H1 (cell line): ENCODE data around the gene FRY. TPM values are rescaled to one million over a fixed set of nuclear protein-coding genes. Genes with fewer than 3 reads are reported as not detected.

Experiments used
- CTCF ChIA-PET: fragments of 300-600 bp; sonication (Branson Sonifier 250); formaldehyde crosslinking; loops from one replicate; lab custom pipeline; 2021; ENCODE audit not compliant: partially characterized antibody; lab: Charles Lee
- POLR2A ChIA-PET: fragments of 300-600 bp; sonication (Branson Sonifier 250); formaldehyde crosslinking; loops from one replicate; lab custom pipeline; 2021; ENCODE audit warnings: inconsistent platforms; ENCODE audit not compliant: partially characterized antibody; lab: Charles Lee
- DNase-seq, 2 experiments: peaks; one replicate each; pipeline versions ENCODE4 v3.0.0 to v3.0.0-alpha.2; 2010 to 2022; ENCODE audit warnings: low spot score in 2 of 2, low read depth in 1 of 2, mixed read lengths in 1 of 2
- FAIRE-seq: peaks from 2 replicates; lab custom pipeline; 2011; peaks lifted over from hg19 to GRCh38; lab: Jason Lieb, UNC
- H2AFZ ChIP-seq: 2 replicates; pipeline ENCODE4 v1.8.1; 2012; ENCODE audit warnings: low read length, inconsistent platforms
- H2AK5ac ChIP-seq: 2 replicates; pipeline ENCODE4 v1.6.1; 2013; ENCODE audit warnings: low read depth, low read length
- H2BK120ac ChIP-seq: replicated peaks from 2 replicates; pipeline ENCODE3; 2013; ENCODE audit warnings: low read depth, low read length, inconsistent platforms
- H2BK12ac ChIP-seq: 2 replicates; pipeline ENCODE4 v1.6.1; 2013; ENCODE audit warnings: low read depth, low read length
- H2BK15ac ChIP-seq: 2 replicates; pipeline ENCODE4 v1.6.1; 2013; ENCODE audit warnings: low read length
- H2BK20ac ChIP-seq: 2 replicates; pipeline ENCODE4 v1.6.1; 2013; ENCODE audit warnings: low read length
- H2BK5ac ChIP-seq: 2 replicates; pipeline ENCODE4 v1.6.1; 2013; ENCODE audit warnings: low read depth, low read length
- H3K14ac ChIP-seq: 2 replicates; pipeline ENCODE4 v1.6.1; 2013; ENCODE audit warnings: inconsistent platforms; ENCODE audit not compliant: insufficient read length
- H3K18ac ChIP-seq: 2 replicates; pipeline ENCODE4 v1.6.1; 2013; ENCODE audit warnings: low read length; ENCODE audit errors: extremely low read depth
- H3K23ac ChIP-seq: 2 replicates; pipeline ENCODE4 v1.6.1; 2013; ENCODE audit warnings: inconsistent platforms; ENCODE audit not compliant: insufficient read length
- H3K23me2 ChIP-seq: 2 replicates; pipeline ENCODE4 v1.6.1; 2013; ENCODE audit warnings: low read depth, low read length
- H3K27ac ChIP-seq: 2 replicates; pipeline ENCODE4 v1.6.1; 2011; ENCODE audit warnings: low read depth, low read length, inconsistent platforms
- H3K27me3 ChIP-seq, 4 experiments: replicated peaks in 1 of 4; 1 replicate in 1 of 4; 2 replicates in 3 of 4; pipeline versions ENCODE4 v1.6.1 to v1.8.1; 2011 to 2013; ENCODE audit warnings: low read length in 3 of 4, mild to moderate bottlenecking in 3 of 4, inconsistent platforms in 2 of 4, mixed read lengths in 2 of 4, moderate library complexity in 1 of 4; ENCODE audit not compliant: control insufficient read depth in 3 of 4, insufficient read depth in 3 of 4; ENCODE audit errors: extremely low read depth in 1 of 4
- H3K36me3 ChIP-seq, 4 experiments: 2 replicates each; pipeline versions ENCODE4 v1.6.1 to v1.8.1; 2011 to 2013; ENCODE audit warnings: mild to moderate bottlenecking in 4 of 4, low read length in 3 of 4, moderate library complexity in 2 of 4, control low read depth in 1 of 4, inconsistent platforms in 1 of 4; ENCODE audit not compliant: insufficient read depth in 4 of 4, control insufficient read depth in 2 of 4
- H3K4ac ChIP-seq: replicated peaks from 2 replicates; pipeline ENCODE3; 2013; ENCODE audit warnings: low read length, low read depth, mixed read lengths, inconsistent platforms; ENCODE audit not compliant: insufficient read length
- H3K4me1 ChIP-seq, 4 experiments: replicated peaks in 1 of 4; 1 replicate in 1 of 4; 2 replicates in 3 of 4; pipeline versions ENCODE4 v1.6.1 to v1.8.1; 2011 to 2013; ENCODE audit warnings: low read length in 3 of 4, inconsistent platforms in 2 of 4, mixed read lengths in 1 of 4; ENCODE audit not compliant: insufficient read depth in 4 of 4, control insufficient read depth in 3 of 4
- H3K4me2 ChIP-seq, 2 experiments: 2 replicates each; pipeline versions ENCODE4 v1.6.1 to v1.8.1; 2011 to 2013; ENCODE audit warnings: low read depth in 2 of 2, low read length in 2 of 2, control low read depth in 1 of 2, inconsistent platforms in 1 of 2, mild to moderate bottlenecking in 1 of 2; ENCODE audit not compliant: insufficient read depth in 1 of 2
- H3K4me3 ChIP-seq, 4 experiments: fragments of 200-600, 300-600 bp in 1 of 4; sonication (generic), shearing (Covaris generic), sonication (Bioruptor Twin) in 1 of 4; 2 replicates each; pipeline versions ENCODE4 v1.5.1 to v1.8.1; 2011 to 2016; ENCODE audit warnings: low read length in 4 of 4, low read depth in 3 of 4, control low read depth in 2 of 4, inconsistent platforms in 2 of 4, mild to moderate bottlenecking in 2 of 4, mixed read lengths in 1 of 4, moderate library complexity in 1 of 4; ENCODE audit not compliant: insufficient read depth in 2 of 4; ENCODE audit errors: extremely low read depth in 1 of 4
- H3K56ac ChIP-seq: replicated peaks from 2 replicates; pipeline ENCODE3; 2013; ENCODE audit warnings: low read depth, mild to moderate bottlenecking, mixed read lengths, low read length, inconsistent platforms; ENCODE audit not compliant: insufficient read length
- H3K79me1 ChIP-seq: 2 replicates; pipeline ENCODE4 v1.6.1; 2013; ENCODE audit warnings: low read depth, low read length, control low read depth
- H3K79me2 ChIP-seq, 2 experiments: 2 replicates each; pipeline versions ENCODE4 v1.6.1 to v1.8.1; 2012 to 2013; ENCODE audit warnings: low read length in 2 of 2, mild to moderate bottlenecking in 2 of 2, inconsistent platforms in 1 of 2; ENCODE audit not compliant: insufficient read depth in 2 of 2, control insufficient read depth in 1 of 2
- H3K9ac ChIP-seq, 4 experiments: replicated peaks in 1 of 4; 1 replicate in 1 of 4; 2 replicates in 3 of 4; pipeline versions ENCODE4 v1.6.1 to v1.8.1; 2011 to 2013; ENCODE audit warnings: low read depth in 3 of 4, low read length in 3 of 4, control low read depth in 2 of 4, mild to moderate bottlenecking in 2 of 4, moderate library complexity in 2 of 4, inconsistent platforms in 1 of 4; ENCODE audit errors: extremely low read depth in 1 of 4
- H3K9me3 ChIP-seq, 2 experiments: 2 replicates each; pipeline versions ENCODE4 v1.6.1 to v1.8.1; 2012 to 2013; ENCODE audit warnings: mild to moderate bottlenecking in 2 of 2, moderate library complexity in 2 of 2, control low read depth in 1 of 2, inconsistent platforms in 1 of 2, low read depth in 1 of 2, low read length in 1 of 2, mixed read lengths in 1 of 2; ENCODE audit not compliant: insufficient read depth in 2 of 2
- H4K20me1 ChIP-seq, 2 experiments: replicated peaks in 1 of 2; 2 replicates each; pipeline versions ENCODE3 to v1.8.1; 2011 to 2013; ENCODE audit warnings: inconsistent platforms in 2 of 2, low read length in 2 of 2, mild to moderate bottlenecking in 1 of 2; ENCODE audit not compliant: insufficient read depth in 2 of 2, control insufficient read depth in 1 of 2
- H4K5ac ChIP-seq: 2 replicates; pipeline ENCODE4 v1.6.1; 2013; ENCODE audit warnings: low read length, low read depth, mixed read lengths, inconsistent platforms; ENCODE audit not compliant: insufficient read length
- H4K8ac ChIP-seq: 2 replicates; pipeline ENCODE4 v1.8.0; 2013; ENCODE audit warnings: mild to moderate bottlenecking, moderate library complexity, low read length, inconsistent platforms; ENCODE audit not compliant: insufficient read depth; ENCODE audit errors: extremely low read depth
- H4K91ac ChIP-seq: replicated peaks from 2 replicates; pipeline ENCODE3; 2013; ENCODE audit warnings: low read length, mixed read lengths, inconsistent platforms; ENCODE audit not compliant: insufficient read length
- CBX5 ChIP-seq: fragments of 300-800, 300-1000 bp; sonication (generic); IDR thresholded peaks from 2 replicates; pipeline ENCODE4 v1.7.1; 2016; ENCODE audit warnings: antibody characterized with exemption, low read length, low read depth
- NANOG ChIP-seq: IDR thresholded peaks from 2 replicates; pipeline ENCODE4 v1.6.1; 2011; ENCODE audit warnings: low read length, low read depth, mild to moderate bottlenecking, inconsistent platforms; ENCODE audit not compliant: insufficient read depth, poor library complexity, severe bottlenecking
- POLR2AphosphoS5 ChIP-seq: IDR thresholded peaks from 2 replicates; pipeline ENCODE4 v1.6.1; 2011; ENCODE audit warnings: low read depth, low read length
- SIX5 ChIP-seq: IDR thresholded peaks from 2 replicates; pipeline ENCODE4 v1.6.1; 2011; ENCODE audit warnings: mild to moderate bottlenecking, low read depth, low read length
- SP4 ChIP-seq: IDR thresholded peaks from 2 replicates; pipeline ENCODE4 v1.6.1; 2012; ENCODE audit warnings: low read length, inconsistent platforms
- SRF ChIP-seq: IDR thresholded peaks from 2 replicates; pipeline ENCODE4 v1.6.1; 2011; ENCODE audit warnings: mild to moderate bottlenecking, low read depth, low read length, moderate library complexity
- WGBS, 2 experiments: shearing (Covaris generic) in 1 of 2; methylation state at CpG; one replicate each; pipeline versions ENCODE4 v1.1.6 to v1.1.7; 2013 to 2015; ENCODE audit warnings: low lambda C conversion rate in 2 of 2, mixed read lengths in 2 of 2, inconsistent platforms in 1 of 2, low coverage in 1 of 2, missing lambda C conversion rate in 1 of 2; ENCODE audit not compliant: insufficient replicate concordance in 2 of 2, insufficient coverage in 1 of 2, insufficient read length in 1 of 2; ENCODE audit errors: extremely low coverage in 1 of 2, missing lambda C conversion rate in 1 of 2; 5-methylcytosine and 5-hydroxymethylcytosine counted together
- polyA plus RNA-seq, 7 experiments: library from polyadenylated mRNA; depleted of rRNA in 3 of 7; stranded (reverse) in 5 of 7; unstranded in 2 of 7; fragments of >200 nt in 5 of 7; fragments of 200-250 nt in 2 of 7; gene quantifications; 1 replicate in 5 of 7; 2 replicates in 1 of 7; 4 replicates in 1 of 7; pipeline versions ENCODE4 v1.2.1 to v1.2.3, GENCODE V29; 2011 to 2013; ENCODE audit warnings: missing spikeins in 2 of 7, mixed read lengths in 2 of 7
- total RNA-seq: library from RNA; stranded (reverse); fragmentation: NEBNext Ultra II Directional; extraction: Animal tissue kit (Norgen Biotek cat#: 25700); gene quantifications from 2 replicates; pipeline ENCODE4 v1.2.1, GENCODE V29; 2021
- TF ChIP-seq, protein P1 (sequence below): IDR thresholded peaks from 2 replicates; pipeline ENCODE4 v1.6.1; 2012; ENCODE audit warnings: inconsistent platforms
- TF ChIP-seq, protein P2 (sequence below): IDR thresholded peaks from 2 replicates; pipeline ENCODE4 v1.6.1; 2012; ENCODE audit warnings: low read length, inconsistent platforms

FRY gene
- total and polyA plus RNA-seq, 2 of the 8 experiments (the other 6 are each of a cell fraction or from before 2014, with no cell fraction given), result 4.3 to 9.2 TPM

DNA sequence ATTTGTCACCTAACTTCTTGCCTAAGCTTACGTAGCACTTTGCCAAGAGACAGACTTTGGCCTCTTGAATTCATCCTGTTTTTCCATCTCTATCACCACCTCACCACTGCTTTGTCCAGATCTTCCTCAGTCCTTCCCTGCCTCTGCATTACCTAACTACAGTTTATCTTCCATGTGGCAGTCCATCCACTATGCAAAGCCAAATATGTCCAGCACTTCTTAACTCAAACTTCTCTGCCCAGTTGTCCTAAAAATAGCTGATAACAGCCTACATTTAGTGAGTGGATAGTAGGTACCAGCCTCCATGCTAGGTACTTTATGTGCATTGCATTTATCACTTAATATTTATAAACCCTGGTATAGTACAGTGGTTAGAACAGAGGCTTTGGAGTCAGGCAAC, 172.2 kb downstream of the FRY start:
- no peak overlapping the region for H2BK20ac ChIP-seq
- no peak overlapping the region for H2AFZ ChIP-seq
- 89% methylated on average over 1 of the region's 1 CpG; no CpG with 5 or more reads in 1 of the 2 experiments for WGBS, 2 experiments
- DNase-seq (no peak), FAIRE-seq (no peak)
- H4K91ac ChIP-seq, result no peak overlapping the region
- POLR2A ChIA-PET, result no interaction called here
- H3K14ac ChIP-seq, result no peak overlapping the region
- H3K27me3 ChIP-seq, result no peaks in the 10 kb centered on the region
- no peak overlapping the region for H2AK5ac ChIP-seq
- no peak overlapping the region for H3K56ac ChIP-seq
- H3K9ac ChIP-seq, result no peak overlapping the region
- H3K27ac ChIP-seq, result no peak overlapping the region
- H4K8ac ChIP-seq, result no peak overlapping the region
- H3K79me2 ChIP-seq, result no peaks in the 10 kb centered on the region
- H3K4me3 ChIP-seq, result no peak overlapping the region
- TF ChIP-seq SP4, result no peak
- no peak for TF ChIP-seq NANOG
- TF ChIP-seq POLR2AphosphoS5, result no peak
- TF ChIP-seq SIX5, result no peak
- TF ChIP-seq, protein P1, sequence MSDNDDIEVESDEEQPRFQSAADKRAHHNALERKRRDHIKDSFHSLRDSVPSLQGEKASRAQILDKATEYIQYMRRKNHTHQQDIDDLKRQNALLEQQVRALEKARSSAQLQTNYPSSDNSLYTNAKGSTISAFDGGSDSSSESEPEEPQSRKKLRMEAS, result no peak
- TF ChIP-seq SRF, result no peak
- no peak for TF ChIP-seq CBX5
- TF ChIP-seq, protein P2, sequence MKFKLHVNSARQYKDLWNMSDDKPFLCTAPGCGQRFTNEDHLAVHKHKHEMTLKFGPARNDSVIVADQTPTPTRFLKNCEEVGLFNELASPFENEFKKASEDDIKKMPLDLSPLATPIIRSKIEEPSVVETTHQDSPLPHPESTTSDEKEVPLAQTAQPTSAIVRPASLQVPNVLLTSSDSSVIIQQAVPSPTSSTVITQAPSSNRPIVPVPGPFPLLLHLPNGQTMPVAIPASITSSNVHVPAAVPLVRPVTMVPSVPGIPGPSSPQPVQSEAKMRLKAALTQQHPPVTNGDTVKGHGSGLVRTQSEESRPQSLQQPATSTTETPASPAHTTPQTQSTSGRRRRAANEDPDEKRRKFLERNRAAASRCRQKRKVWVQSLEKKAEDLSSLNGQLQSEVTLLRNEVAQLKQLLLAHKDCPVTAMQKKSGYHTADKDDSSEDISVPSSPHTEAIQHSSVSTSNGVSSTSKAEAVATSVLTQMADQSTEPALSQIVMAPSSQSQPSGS, result no peak
- no peak overlapping the region for H3K4ac ChIP-seq
- no peak overlapping the region for H4K5ac ChIP-seq
- peaks cover 0 to 2% (median 0%) of the 10 kb centered on the region in 4 experiments; a peak in 1 of 8 replicates for H3K36me3 ChIP-seq
- H3K4me1 ChIP-seq, result 0 out of 7 replicates have a peak, but pooled peaks cover 0 to 2% (median 0%) of the 10 kb centered on the region in 4 experiments
- H3K79me1 ChIP-seq, result no peaks in the 10 kb centered on the region
- no peak overlapping the region for H2BK12ac ChIP-seq
- H3K9me3 ChIP-seq, result no peaks in the 10 kb centered on the region
- CTCF ChIA-PET, result interaction anchor here (1.3 kb wide), 1 partner anchor 43 kb away, joined by 4 read pairs; no protein-coding TSS in a partner anchor
- no peak overlapping the region for H3K23ac ChIP-seq
- no peak overlapping the region for H2BK120ac ChIP-seq
- H3K4me2 ChIP-seq, result no peak overlapping the region
- H4K20me1 ChIP-seq, result no peaks in the 10 kb centered on the region
- H3K23me2 ChIP-seq, result no peaks in the 10 kb centered on the region
- no peak overlapping the region for H3K18ac ChIP-seq
- H2BK15ac ChIP-seq, result no peak overlapping the region
- H2BK5ac ChIP-seq, result no peak overlapping the region
